Glomerular visceral epithelial cell (primary cell): ENCODE results near the gene MYO18A.
"Not testable (repeated sequence)": the region's sequence is repeated elsewhere in the genome, so short reads cannot be mapped to it uniquely, and the experiment has no call there.

Experiments used
- DNase-seq: peaks from one replicate; pipeline ENCODE4 v3.0.0-alpha.2; 2016; ENCODE audit errors: extremely low spot score

Gene MYO18A

GRCh38 chr17:29180034-29180787, at the start of gene MYO18A:
Gene MYO18A (minus strand): TSS chr17:29180398. CDS start chr17:29166940, 13,458 bp downstream.
- peak; percentile 80 for DNase-seq

- DNase-seq = no peak
Measured at GRCh38 chr17:29225396-29225795, 45.2 kb upstream of the MYO18A start.

GRCh38 chr17:29221338-29221737, 41.1 kb upstream of the MYO18A start:
- DNase-seq = not testable (repeated sequence)

- DNase-seq = peak; percentile 81
Measured at GRCh38 chr17:29219378-29220047, 39.3 kb upstream of the MYO18A start.

GRCh38 chr17:29216856-29217255, 36.7 kb upstream of the MYO18A start:
- no peak for DNase-seq

GRCh38 chr17:29216181-29216580, 36.0 kb upstream of the MYO18A start:
- no peak for DNase-seq

- peak; percentile 57 for DNase-seq
Measured at GRCh38 chr17:29215717-29216116, 35.5 kb upstream of the MYO18A start.

GRCh38 chr17:29215174-29215573, 35.0 kb upstream of the MYO18A start:
- no peak for DNase-seq

- DNase-seq = no peak
Measured at GRCh38 chr17:29214215-29215146, 34.3 kb upstream of the MYO18A start.

- no peak for DNase-seq
Measured at GRCh38 chr17:29212681-29213121, 32.5 kb upstream of the MYO18A start.

- no peak for DNase-seq
Measured at GRCh38 chr17:29212094-29212631, 32.0 kb upstream of the MYO18A start.

GRCh38 chr17:29210879-29211278, 30.7 kb upstream of the MYO18A start:
- DNase-seq = no peak

- no peak for DNase-seq
Measured at GRCh38 chr17:29209073-29209472, 28.9 kb upstream of the MYO18A start.

- DNase-seq = no peak
Measured at GRCh38 chr17:29207975-29208374, 27.8 kb upstream of the MYO18A start.

- DNase-seq = no peak
Measured at GRCh38 chr17:29205047-29205446, 24.8 kb upstream of the MYO18A start.

GRCh38 chr17:29204068-29204804, 24.0 kb upstream of the MYO18A start:
- not testable (repeated sequence) for DNase-seq

GRCh38 chr17:29197516-29198272, 17.5 kb upstream of the MYO18A start:
- DNase-seq = no peak

- no peak for DNase-seq
Measured at GRCh38 chr17:29196769-29197515, 16.7 kb upstream of the MYO18A start.

- DNase-seq = no peak
Measured at GRCh38 chr17:29195465-29196081, 15.4 kb upstream of the MYO18A start.
